ENCODE results near the gene ACAD10. TPM values are rescaled to one million over a fixed set of nuclear protein-coding genes. Genes with fewer than 3 reads are reported as not detected.

ACAD10 gene
- total RNA-seq, 1 experiment from 2014 or later = 25.3 TPM

DNA sequence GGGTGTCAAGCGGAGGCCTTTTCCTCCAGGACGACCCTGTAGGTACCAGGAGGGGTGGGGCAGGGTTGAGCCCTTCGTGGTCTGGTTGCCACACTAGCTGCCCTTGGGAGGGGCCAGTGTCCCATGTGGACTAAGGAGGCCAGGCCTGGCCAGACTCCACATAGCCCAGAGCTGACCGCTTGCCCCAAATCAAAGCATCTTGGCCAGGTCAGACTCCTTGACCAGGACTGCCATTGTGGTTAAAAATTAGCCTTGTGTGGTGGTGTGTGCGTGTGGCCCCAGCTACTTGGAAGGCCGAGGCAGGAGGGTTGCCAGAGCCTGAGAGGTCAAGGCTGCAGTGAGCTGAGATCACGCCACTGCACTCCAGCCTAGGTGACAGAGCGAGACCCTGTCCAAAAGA is 105.7 kb downstream of the ACAD10 start:
- no TSS peak for BruUV-seq (replicated peaks)
- ChIA-PET CTCF (no interaction called here), RAD21 (ENCODE audit: low non-redundant PET in 1 of 2, low total read pairs in 2 of 2, uncharacterized antibody in 2 of 2, unreplicated experiment in 2 of 2) (no interaction called here), POLR2A (no interaction called here)
- peaks cover 0 to 3% of the 10 kb centered on the region in 2 experiments; a peak in 1 of 4 replicates for H3K36me3 ChIP-seq (ENCODE audit: control insufficient read depth in 1 of 2, insufficient read depth in 2 of 2, low read length in 2 of 2)
- H3K79me2 ChIP-seq (ENCODE audit: insufficient read depth, low read length) = no peaks in the 10 kb centered on the region
- no peaks in the 10 kb centered on the region for H4K20me1 ChIP-seq (ENCODE audit: insufficient read depth)
- H3K4me2 ChIP-seq (ENCODE audit: low read length) = no peak overlapping the region
- H3K9me3 ChIP-seq (ENCODE audit: control insufficient read depth in 1 of 2, insufficient read depth in 1 of 2, low read depth in 1 of 2, low read length in 2 of 2) = no peaks in the 10 kb centered on the region
- no peak overlapping the region for H3K9ac ChIP-seq (ENCODE audit: low read length)
- H3K4me3 ChIP-seq (replicated peaks in 1 of 2; ENCODE audit: low read depth in 1 of 2, low read length in 2 of 2) = no peak overlapping the region
- ATAC-seq (no peak), DNase-seq (ENCODE audit: low read depth, low spot score) (no peak)
- TF ChIP-seq SP1 (IDR thresholded peaks at IDR 0.05; ENCODE audit: low read depth) (no peak), RAD21 (IDR thresholded peaks at IDR 0.05; ENCODE audit: low read depth) (no peak), ZNF274 (IDR thresholded peaks at IDR 0.05; ENCODE audit: low read depth, low read length) (no peak), YY1 (IDR thresholded peaks at IDR 0.05; ENCODE audit: extremely low read depth, insufficient replicate concordance, low read depth, low read length) (no peak), FOSL1 (IDR thresholded peaks at IDR 0.05; ENCODE audit: low read depth) (no peak), POLR2A (IDR thresholded peaks at IDR 0.05; ENCODE audit: borderline replicate concordance, extremely low read depth, insufficient read depth, insufficient read length) (no peak), SIN3A (IDR thresholded peaks at IDR 0.05; ENCODE audit: low read depth) (no peak), POLR2AphosphoS5 (IDR thresholded peaks at IDR 0.05; ENCODE audit: low read depth, low read length) (no peak), EZH2phosphoT487 (IDR thresholded peaks at IDR 0.05; ENCODE audit: borderline replicate concordance) (no peak), EGR1 (IDR thresholded peaks at IDR 0.05; ENCODE audit: low read depth) (no peak), JUND (IDR thresholded peaks at IDR 0.05) (no peak)
- TF ChIP-seq, protein P1, sequence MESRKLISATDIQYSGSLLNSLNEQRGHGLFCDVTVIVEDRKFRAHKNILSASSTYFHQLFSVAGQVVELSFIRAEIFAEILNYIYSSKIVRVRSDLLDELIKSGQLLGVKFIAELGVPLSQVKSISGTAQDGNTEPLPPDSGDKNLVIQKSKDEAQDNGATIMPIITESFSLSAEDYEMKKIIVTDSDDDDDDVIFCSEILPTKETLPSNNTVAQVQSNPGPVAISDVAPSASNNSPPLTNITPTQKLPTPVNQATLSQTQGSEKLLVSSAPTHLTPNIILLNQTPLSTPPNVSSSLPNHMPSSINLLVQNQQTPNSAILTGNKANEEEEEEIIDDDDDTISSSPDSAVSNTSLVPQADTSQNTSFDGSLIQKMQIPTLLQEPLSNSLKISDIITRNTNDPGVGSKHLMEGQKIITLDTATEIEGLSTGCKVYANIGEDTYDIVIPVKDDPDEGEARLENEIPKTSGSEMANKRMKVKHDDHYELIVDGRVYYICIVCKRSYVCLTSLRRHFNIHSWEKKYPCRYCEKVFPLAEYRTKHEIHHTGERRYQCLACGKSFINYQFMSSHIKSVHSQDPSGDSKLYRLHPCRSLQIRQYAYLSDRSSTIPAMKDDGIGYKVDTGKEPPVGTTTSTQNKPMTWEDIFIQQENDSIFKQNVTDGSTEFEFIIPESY (IDR thresholded peaks at IDR 0.05; ENCODE audit: extremely low read depth, insufficient replicate concordance, low read length) = no peak
- TF ChIP-seq, protein P2, sequence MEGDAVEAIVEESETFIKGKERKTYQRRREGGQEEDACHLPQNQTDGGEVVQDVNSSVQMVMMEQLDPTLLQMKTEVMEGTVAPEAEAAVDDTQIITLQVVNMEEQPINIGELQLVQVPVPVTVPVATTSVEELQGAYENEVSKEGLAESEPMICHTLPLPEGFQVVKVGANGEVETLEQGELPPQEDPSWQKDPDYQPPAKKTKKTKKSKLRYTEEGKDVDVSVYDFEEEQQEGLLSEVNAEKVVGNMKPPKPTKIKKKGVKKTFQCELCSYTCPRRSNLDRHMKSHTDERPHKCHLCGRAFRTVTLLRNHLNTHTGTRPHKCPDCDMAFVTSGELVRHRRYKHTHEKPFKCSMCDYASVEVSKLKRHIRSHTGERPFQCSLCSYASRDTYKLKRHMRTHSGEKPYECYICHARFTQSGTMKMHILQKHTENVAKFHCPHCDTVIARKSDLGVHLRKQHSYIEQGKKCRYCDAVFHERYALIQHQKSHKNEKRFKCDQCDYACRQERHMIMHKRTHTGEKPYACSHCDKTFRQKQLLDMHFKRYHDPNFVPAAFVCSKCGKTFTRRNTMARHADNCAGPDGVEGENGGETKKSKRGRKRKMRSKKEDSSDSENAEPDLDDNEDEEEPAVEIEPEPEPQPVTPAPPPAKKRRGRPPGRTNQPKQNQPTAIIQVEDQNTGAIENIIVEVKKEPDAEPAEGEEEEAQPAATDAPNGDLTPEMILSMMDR (IDR thresholded peaks at IDR 0.05 in 2 of 3, conservative IDR thresholded peaks at IDR 0.05 in 1 of 3; ENCODE audit: borderline replicate concordance in 1 of 3, insufficient read depth in 1 of 3, low read depth in 2 of 3, low read length in 2 of 3) = no peak
- peaks cover 0 to 11% of the 10 kb centered on the region in 2 experiments; a peak in 2 of 4 replicates for H3K4me1 ChIP-seq (ENCODE audit: control insufficient read depth in 1 of 2, insufficient read depth in 2 of 2, low read length in 2 of 2)
- intact Hi-C loops (cut with micrococcal nuclease) = no loop called here
- no peak overlapping the region for H3K27ac ChIP-seq (ENCODE audit: low read depth, low read length)
- H3K9me2 ChIP-seq (ENCODE audit: insufficient read depth) = no peaks in the 10 kb centered on the region
- no peak overlapping the region for H2AFZ ChIP-seq (ENCODE audit: low read depth, low read length, poor library complexity, severe bottlenecking)
- no peaks in the 10 kb centered on the region for H3K27me3 ChIP-seq (ENCODE audit: insufficient read depth, low read length)

Measured in HCT116 (cell line).